ENCODE measurements around the gene ZNF581. TPM values are rescaled to one million over a fixed set of nuclear protein-coding genes. Genes with fewer than 3 reads are reported as not detected.
A peak's percentile ranks its signal among the peaks of the same experiment; 100 is the strongest.

Gene ZNF581, protein sequence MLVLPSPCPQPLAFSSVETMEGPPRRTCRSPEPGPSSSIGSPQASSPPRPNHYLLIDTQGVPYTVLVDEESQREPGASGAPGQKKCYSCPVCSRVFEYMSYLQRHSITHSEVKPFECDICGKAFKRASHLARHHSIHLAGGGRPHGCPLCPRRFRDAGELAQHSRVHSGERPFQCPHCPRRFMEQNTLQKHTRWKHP
- 10.6 and 15.3 TPM in 2 replicates for total RNA-seq (2014; rRNA removed; shearing (Covaris generic))
- polyA plus RNA-seq (2015; cell fraction: cytosol; rRNA removed): 24.7 and 28.0 TPM in 2 replicates
- polyA plus RNA-seq (2015; cell fraction: nucleus; rRNA removed): 10.9 and 16.6 TPM in 2 replicates

DNA sequence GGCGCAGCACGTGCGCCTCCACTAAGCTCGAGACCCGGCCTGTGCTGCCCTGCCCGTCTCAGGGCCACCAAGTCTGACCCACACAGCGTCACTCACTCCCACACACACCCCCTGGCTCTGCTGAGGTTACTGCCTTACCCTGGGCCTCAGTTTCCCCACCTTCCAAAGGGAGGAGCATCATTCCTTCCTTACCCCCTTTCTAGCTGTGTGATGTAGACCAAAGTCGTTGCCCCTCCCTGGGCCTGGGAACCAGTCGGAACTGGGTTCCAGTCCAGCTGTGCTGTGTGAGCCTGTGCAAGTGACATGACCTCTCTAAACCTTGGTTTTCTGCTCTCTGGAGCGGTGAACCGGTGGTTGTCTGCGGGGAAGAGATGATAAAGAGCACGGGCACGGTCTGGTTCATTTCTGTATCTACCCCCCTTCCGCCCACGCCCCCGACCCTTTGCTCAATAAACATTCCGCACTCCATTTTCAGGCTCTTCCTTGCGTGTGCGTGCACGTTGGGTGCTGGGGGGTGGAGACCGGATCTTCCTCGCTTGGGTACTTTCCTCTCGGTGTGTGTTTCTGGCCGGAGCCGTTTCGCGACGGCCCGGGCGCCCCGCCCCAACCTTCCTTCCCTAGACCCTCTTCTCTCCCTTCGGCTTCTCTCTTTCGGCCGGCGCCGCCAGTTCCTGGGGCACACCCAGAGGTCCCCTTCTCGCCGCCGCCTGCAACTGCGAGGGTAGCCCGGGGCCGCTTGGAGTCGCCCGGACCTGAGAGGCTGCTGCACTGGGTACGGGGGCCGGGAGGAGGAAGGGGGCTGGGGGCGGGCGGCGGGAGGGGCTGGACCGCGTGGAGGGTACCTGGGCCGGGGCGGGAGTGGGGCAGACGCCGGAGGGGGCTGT lies at the start of gene ZNF581:
TSS of gene ZNF581 (plus strand) at position 647 of the 884 bp plus-strand sequence. CDS start 923 bp downstream, outside the sequence.
- peak; percentile 70 for DNase-seq (ENCODE audit: low read depth, low spot score)
- in situ Hi-C loops (cut with HindIII; ENCODE audit: low pct_unique_long_range_greater_than_20kb, low sequenced_read_pairs): no loop called here

DNA sequence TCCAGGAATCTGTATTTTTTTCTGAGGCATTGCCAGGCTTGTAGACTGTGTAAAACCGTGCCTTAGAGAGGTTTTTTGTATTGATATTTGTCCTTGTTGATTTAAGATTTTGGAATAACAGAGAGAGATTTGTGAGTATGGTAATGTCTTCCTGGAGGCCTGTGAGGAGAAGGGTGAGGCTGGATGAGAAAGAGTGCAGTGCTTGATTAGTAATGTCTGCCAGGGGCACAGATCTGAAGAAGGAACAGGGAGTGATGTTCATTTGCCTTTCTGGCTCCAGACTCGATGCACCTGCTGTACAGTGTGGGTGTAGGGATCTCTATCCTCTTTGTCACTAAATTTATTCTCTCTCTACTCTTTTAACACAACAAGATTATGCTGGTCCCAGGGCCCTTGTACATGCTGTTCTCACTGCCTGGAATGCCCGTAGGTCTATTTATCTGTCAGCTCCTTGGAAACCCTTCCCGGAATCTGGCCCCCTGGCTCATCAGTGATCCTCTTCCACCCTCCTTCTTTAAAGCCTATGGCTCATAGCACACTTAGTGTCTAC lies 48.4 kb upstream of the ZNF581 start:
- DNase-seq (ENCODE audit: low read depth, low spot score): no peak
- in situ Hi-C loops (cut with HindIII; ENCODE audit: low pct_unique_long_range_greater_than_20kb, low sequenced_read_pairs): no loop called here

DNA sequence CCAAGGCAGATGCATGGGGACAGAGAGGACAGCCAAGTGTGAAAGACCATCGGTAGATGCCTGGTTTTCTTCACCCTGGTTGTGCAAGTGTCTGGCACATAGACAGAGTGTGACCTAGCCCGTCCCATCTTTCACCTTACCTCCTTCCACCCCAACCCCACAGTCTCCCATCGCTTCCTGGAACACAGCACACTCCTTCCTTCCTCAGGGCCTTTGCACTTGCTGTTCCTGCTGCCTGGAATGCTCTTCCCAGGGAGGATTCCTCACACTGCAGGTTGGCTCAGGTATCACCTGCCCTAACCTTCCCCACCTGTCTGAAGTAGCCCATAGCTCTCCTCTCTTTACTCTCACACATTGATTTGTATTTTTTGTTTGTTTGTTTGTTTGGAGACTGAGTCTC lies 47.1 kb upstream of the ZNF581 start:
- in situ Hi-C loops (cut with HindIII; ENCODE audit: low pct_unique_long_range_greater_than_20kb, low sequenced_read_pairs): no loop called here
- no peak for DNase-seq (ENCODE audit: low read depth, low spot score)

DNA sequence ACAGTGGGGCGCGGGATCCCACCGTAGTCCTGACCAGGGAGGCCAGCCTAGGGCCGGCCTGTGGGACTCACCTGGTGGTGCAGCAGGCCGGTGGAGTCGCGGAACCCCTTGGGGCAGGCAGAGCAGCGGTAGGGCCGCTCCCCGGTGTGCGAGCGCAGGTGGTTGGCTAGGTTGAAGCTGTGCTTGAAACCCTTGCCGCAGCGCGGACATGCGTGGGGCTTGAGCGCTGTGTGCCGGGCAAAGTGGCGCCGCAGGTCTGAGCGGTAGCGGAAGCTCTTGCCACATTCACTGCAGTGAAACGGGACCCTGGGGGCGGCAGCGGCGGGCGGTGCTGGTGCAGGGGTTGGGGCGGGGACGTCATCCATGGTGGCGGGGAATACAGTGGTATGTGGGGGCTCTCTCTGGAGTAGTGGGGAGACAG lies 45.9 kb upstream of the ZNF581 start:
- in situ Hi-C loops (cut with HindIII; ENCODE audit: low pct_unique_long_range_greater_than_20kb, low sequenced_read_pairs): no loop called here
- DNase-seq (ENCODE audit: low read depth, low spot score): no peak

DNA sequence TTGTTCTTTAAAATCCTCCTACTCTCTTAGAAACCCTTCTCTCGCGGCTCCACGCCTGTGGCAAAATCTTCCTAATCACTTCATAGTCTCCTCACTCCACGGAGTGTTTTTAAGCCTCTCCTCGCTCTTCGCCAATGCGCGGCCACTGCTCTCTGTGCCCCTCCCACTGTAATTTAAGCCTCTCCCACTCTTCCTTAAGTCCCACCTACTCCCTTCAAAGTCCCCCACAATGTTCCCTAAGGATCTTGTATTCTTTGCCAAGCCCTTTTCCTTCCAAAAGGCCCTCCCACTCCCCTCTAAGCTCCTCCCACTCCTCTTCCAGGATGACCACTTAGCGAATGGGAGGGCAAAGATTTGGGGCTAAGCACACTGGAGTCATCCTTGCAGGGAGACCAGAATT lies 45.4 kb upstream of the ZNF581 start:
- no peak for DNase-seq (ENCODE audit: low read depth, low spot score)
- in situ Hi-C loops (cut with HindIII; ENCODE audit: low pct_unique_long_range_greater_than_20kb, low sequenced_read_pairs): no loop called here

DNA sequence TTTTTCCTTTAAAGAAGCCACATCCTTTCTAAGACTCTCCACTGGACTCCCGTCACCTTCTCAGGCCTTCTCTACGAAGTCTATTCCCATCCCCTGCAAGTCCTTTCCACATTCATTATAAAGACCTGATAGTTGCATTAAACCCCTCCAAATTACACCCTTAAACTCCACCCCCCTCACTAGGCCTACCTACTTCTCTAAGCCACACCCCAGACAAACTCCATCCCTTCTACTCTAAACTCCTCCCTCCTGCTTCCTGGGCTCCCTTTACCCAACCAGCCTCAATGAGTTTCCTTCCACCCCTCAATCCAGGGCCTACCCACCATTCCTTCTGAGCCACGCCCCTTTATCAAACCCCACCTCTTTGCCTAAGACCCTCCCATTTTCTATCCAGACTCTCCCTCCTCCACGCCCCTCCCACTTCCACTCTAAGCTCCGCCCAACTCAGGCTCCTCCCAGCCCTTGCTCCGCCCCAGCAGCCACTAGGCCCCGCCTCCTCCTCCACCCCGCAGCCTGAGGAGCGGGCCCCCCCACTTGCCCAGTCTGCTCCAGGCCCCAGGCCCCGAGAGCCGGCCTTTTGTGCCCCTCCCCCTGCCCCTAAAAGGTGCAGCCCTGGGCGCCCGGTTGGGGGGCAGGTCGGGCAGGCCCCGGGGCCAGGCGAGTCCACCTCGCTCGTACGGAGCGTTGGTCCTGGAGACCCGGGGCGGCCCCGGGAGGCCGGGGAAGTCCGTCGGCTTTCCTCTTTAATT lies 44.6 kb upstream of the ZNF581 start:
- in situ Hi-C loops (cut with HindIII; ENCODE audit: low pct_unique_long_range_greater_than_20kb, low sequenced_read_pairs): no loop called here

DNA sequence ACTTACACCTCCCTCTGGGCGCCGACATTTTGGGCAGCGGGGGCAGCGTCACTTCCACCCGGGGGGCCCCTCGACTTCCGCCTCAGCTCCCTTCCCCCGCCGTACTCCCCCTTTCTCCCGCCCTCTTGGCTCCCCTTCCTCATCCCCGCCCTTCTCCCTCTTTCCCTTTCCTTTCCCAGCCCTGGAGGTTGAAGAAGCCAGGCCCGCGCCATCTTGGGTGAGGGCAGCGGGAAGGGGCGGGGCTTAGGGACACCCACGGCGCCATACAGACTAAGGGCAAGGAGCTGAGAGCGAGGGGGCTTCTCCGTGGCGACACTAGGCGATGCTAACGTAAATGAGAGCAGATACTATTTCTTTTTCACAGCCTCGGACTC lies 44.0 kb upstream of the ZNF581 start, which contains the start of gene FIZ1:
TSS of gene FIZ1 (minus strand) at position 50 of the 374 bp plus-strand sequence. CDS start 1,652 bp downstream, outside the sequence.
- in situ Hi-C loops (cut with HindIII; ENCODE audit: low pct_unique_long_range_greater_than_20kb, low sequenced_read_pairs): no loop called here
- DNase-seq (ENCODE audit: low read depth, low spot score): peak; percentile 98

More for the DNA sequence above, 44.6 kb upstream of the ZNF581 start:
- peak; percentile 95 for DNase-seq (ENCODE audit: low read depth, low spot score)

DNA sequence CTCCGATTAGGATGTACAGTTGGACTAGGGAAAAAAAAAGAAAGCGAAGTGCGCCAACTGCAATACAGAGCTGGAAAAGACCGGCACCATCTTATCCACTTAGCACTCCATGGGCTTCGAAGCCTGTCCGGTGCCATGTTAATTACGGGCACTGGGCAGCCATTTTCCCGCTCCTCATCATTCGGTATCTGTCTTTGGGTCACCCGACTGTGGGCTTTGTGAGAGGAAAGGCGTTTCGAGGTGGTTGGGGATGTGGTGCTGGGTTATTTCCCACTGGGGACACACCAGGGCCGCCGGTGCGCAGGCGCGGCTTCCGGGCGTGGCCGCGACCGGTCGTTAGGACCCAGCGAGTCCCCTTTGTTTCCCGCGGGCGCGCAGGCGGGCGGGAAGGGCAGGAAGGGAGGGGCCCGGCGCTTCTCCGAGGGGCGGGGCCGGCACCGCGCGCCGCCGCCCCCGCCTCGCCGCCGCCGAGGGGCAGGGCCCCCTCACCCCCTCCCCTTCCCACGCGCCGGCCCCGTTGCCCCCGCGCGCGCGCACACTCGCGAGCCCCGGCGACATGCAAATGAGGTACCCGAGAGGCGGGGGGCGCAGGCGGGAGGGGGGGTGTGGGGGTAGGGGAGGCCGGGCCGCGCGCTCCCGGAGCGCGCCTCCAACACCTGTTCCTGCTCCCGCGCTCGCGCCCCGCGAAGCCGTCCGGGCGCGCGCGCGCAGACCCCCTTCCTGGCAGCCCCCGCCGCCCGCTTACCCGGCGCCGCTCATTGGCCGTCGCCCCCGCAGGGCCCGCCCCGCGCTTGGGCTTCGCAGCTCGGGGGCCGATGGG lies 43.4 kb upstream of the ZNF581 start, which contains the start of gene ZNF524:
TSS of gene ZNF524 (plus strand) at position 447 of the 820 bp plus-strand sequence. CDS start 1,825 bp downstream, outside the sequence.
- peak; percentile 89 for DNase-seq (ENCODE audit: low read depth, low spot score)
- in situ Hi-C loops (cut with HindIII; ENCODE audit: low pct_unique_long_range_greater_than_20kb, low sequenced_read_pairs): no loop called here

DNA sequence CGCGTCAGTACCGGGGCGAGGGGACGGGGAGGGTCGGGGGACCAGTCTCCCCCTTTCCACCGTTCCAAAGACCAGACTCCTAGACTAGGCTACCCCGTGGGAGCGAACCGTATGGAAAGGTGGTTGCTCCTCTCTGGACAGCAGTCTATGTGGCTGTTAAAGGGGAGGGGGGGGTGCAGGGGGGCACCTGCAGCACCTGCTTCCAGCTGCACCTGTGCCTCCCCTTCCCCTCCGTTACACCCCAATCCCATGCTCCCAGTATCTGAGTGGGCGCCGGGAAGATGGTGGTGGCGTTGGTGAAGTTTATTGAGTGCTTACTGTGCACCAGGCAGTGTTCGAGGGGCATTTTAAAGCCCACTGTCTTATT lies 42.8 kb upstream of the ZNF581 start:
- DNase-seq (ENCODE audit: low read depth, low spot score): no peak
- in situ Hi-C loops (cut with HindIII; ENCODE audit: low pct_unique_long_range_greater_than_20kb, low sequenced_read_pairs): no loop called here

DNA sequence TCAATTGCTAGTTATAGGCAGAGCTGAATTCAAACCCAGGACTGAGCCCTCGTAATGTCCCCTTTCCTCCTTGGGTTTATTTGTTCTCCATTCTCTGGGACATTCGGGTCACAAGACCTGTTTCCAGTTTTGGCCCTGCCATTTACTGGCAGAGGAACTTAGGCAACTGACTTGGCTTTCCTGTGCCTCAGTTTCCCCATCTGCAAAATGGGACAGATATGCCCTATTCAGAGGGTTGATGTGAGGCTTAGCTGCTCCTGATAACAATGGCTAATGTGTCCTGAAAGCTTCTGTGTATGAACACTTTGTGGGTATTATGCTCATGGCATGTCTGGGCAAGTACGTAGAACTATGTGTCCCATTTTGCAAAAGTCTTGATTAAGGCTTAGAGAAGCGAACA lies 42.4 kb upstream of the ZNF581 start:
- in situ Hi-C loops (cut with HindIII; ENCODE audit: low pct_unique_long_range_greater_than_20kb, low sequenced_read_pairs): no loop called here
- DNase-seq (ENCODE audit: low read depth, low spot score): no peak

DNA sequence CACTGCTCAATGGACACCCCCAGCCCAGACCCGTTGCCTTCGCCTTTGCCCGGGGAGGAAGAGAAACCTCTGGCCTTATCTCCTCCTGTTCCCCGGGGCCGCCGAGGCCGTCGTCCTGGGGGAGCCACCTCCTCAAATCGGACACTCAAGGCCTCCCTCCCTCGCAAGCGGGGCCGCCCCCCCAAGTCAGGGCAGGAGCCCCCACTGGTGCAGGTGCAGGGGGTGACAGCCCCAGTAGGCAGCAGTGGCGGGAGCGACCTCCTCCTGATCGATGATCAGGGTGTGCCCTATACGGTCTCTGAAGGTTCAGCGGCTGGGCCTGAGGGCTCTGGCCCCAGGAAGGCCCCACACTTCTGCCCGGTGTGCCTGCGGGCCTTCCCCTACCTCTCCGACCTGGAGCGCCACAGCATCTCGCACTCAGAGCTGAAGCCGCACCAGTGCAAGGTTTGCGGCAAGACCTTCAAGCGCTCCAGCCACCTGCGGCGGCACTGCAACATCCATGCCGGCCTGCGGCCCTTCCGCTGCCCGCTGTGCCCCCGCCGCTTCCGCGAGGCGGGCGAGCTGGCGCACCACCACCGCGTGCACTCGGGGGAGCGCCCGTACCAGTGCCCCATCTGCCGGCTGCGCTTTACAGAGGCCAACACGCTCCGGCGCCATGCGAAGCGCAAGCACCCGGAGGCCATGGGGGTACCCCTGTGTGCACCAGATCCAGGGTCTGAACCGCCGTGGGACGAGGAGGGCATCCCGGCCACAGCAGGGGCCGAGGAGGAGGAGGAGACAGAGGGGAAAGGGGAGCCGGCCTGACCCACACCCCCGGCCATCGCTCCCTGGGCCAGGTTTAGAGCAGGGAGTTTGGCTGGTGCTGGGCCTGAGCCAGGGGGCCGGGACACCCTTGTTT lies 41.1 kb upstream of the ZNF581 start:
- no peak for DNase-seq (ENCODE audit: low read depth, low spot score)
- in situ Hi-C loops (cut with HindIII; ENCODE audit: low pct_unique_long_range_greater_than_20kb, low sequenced_read_pairs): no loop called here

DNA sequence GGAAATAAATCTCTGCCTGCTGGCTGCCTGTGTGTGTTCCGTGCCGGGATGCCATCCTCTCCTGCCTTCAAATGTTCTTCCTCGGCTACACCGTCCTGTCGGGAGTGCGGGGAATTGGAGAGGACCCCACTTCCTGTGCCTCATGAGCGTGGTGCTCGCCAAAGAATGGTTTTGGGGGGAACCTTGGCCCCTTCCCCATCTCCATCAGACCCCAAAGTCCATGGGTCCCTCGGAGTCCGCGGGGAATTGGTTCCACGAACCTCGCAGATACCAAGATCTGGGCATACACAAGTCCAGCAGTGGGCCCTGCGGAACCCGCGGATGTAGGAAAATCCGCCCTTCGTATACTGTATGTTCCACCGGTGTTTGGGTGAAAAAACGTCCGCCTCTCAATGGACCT lies 40.3 kb upstream of the ZNF581 start:
- in situ Hi-C loops (cut with HindIII; ENCODE audit: low pct_unique_long_range_greater_than_20kb, low sequenced_read_pairs): no loop called here

DNA sequence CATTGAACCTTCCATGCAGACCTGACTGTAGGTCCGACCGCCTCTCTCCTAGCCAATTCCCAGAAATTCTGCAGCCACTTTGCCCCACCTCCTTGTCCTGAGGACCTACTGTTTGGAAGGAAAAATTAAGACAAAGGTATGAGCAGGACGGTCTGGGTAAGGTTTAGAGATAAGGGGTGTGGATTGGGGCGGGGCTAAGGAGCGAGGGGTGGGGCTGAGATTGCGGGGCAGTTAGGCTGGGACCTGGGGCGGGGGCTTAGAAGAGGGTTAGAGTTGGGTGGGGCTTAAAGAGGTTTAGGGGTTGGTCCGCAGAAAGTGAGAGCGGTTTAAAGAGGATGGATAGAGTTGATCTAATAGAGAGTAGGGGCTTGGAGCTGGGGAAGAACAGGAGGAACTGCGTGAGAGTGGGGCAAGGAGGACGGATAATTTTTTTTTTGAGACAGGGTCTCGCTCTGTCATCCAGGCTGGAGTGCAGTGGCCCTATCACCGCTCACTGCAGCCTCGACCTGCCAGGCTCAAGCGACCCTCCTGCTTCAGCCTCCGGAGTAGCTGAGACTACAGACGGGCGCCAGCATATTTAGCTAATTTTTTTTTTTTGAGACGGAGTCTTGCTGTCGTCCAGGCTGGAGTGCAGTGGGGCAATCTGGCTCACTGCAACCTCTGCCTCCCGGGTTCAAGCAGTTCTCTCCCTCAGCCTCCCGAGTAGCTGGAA lies 39.7 kb upstream of the ZNF581 start:
- no peak for DNase-seq (ENCODE audit: low read depth, low spot score)
- in situ Hi-C loops (cut with HindIII; ENCODE audit: low pct_unique_long_range_greater_than_20kb, low sequenced_read_pairs): no loop called here

More for the DNA sequence above, 40.3 kb upstream of the ZNF581 start:
- no peak for DNase-seq (ENCODE audit: low read depth, low spot score)

DNA sequence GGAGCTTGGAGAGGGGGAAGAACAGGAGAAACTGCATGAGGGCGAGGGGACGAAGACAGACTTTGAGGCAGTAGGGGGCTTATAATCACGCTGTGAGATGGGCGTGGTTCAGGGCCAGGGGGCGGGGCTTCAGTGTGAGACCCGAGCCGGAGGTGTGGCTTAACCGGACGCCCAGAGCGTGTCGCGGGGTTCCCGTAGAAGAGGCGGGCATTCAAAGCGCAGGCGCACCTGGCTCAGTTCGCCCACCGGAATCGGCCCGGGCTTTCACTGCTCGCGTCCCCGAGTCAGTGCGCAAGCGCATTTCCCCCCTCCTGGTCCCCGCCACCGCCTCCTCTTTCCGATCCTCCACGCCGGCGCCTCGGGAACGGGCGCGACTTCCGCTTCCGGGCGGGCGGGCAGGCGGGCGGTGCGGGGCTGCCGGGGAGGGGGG lies 38.2 kb upstream of the ZNF581 start:
- in situ Hi-C loops (cut with HindIII; ENCODE audit: low pct_unique_long_range_greater_than_20kb, low sequenced_read_pairs): no loop called here
- peak; percentile 97 for DNase-seq (ENCODE audit: low read depth, low spot score)
